Smooth muscle cell (in vitro differentiated cells): ENCODE results near the gene PTPRB. TPM values are rescaled to one million over a fixed set of nuclear protein-coding genes. Genes with fewer than 3 reads are reported as not detected.

Source experiments
- DNase-seq: peaks from one replicate; lab custom pipeline; 2025; ENCODE audit not compliant: unreplicated experiment; lab: John Stamatoyannopoulos, UW
- H2AFZ ChIP-seq: fragments of 200-600 bp; sonication (generic); 2 replicates; pipeline ENCODE4 v1.6.0; 2016; ENCODE audit warnings: antibody characterized with exemption, low read depth, mild to moderate bottlenecking
- H3F3A ChIP-seq: fragments of 200-600 bp; sonication (generic); 2 replicates; pipeline ENCODE4 v1.6.0; 2017; ENCODE audit warnings: antibody characterized with exemption, low read depth
- H3K27ac ChIP-seq: fragments of 200-600 bp; sonication (generic); 2 replicates; pipeline ENCODE4 v1.5.1; 2016; ENCODE audit warnings: low read depth, mild to moderate bottlenecking
- H3K27me3 ChIP-seq: fragments of 200-600 bp; sonication (generic); 2 replicates; pipeline ENCODE4 v1.6.1; 2016; ENCODE audit warnings: low read depth, mild to moderate bottlenecking
- H3K36me3 ChIP-seq: fragments of 200-600 bp; sonication (generic); 2 replicates; pipeline ENCODE4 v1.5.1; 2016; ENCODE audit warnings: low read depth
- H3K4me1 ChIP-seq: fragments of 200-600 bp; sonication (generic); 2 replicates; pipeline ENCODE4 v1.5.1; 2016; ENCODE audit warnings: low read depth
- H3K4me2 ChIP-seq: fragments of 200-600 bp; sonication (generic); 2 replicates; pipeline ENCODE4 v1.6.0; 2016; ENCODE audit warnings: mild to moderate bottlenecking
- H3K4me3 ChIP-seq: fragments of 200-600 bp; sonication (generic); 2 replicates; pipeline ENCODE4 v1.5.1; 2016; ENCODE audit warnings: mild to moderate bottlenecking
- H3K79me2 ChIP-seq: fragments of 200-600 bp; sonication (generic); 2 replicates; pipeline ENCODE4 v1.6.0; 2016; ENCODE audit warnings: low read depth, mild to moderate bottlenecking
- H3K9ac ChIP-seq: fragments of 200-600 bp; sonication (generic); 2 replicates; pipeline ENCODE4 v1.6.0; 2016; ENCODE audit warnings: low read depth
- H3K9me3 ChIP-seq: fragments of 200-600 bp; sonication (generic); replicated peaks from 2 replicates; pipeline ENCODE4 v1.5.1; 2016; ENCODE audit warnings: low read depth
- H4K20me1 ChIP-seq: fragments of 200-600 bp; sonication (generic); 2 replicates; pipeline ENCODE4 v1.6.0; 2016; ENCODE audit warnings: low read depth
- CTCF ChIP-seq: fragments of 200-600 bp; sonication (generic); IDR thresholded peaks from 2 replicates; pipeline ENCODE4 v1.5.1; 2017; ENCODE audit warnings: borderline replicate concordance, mild to moderate bottlenecking, antibody characterized with exemption; ENCODE audit not compliant: insufficient read depth, poor library complexity, severe bottlenecking
- WGBS: methylation state at CpG from one replicate; pipeline ENCODE4 v1.1.7; 2016; ENCODE audit warnings: low lambda C conversion rate; 5-methylcytosine and 5-hydroxymethylcytosine counted together
- polyA plus RNA-seq: library from polyadenylated mRNA; unstranded; fragments of >200 nt; fragmentation: Nextera tagmentation; extraction: Ambion mirVana; gene quantifications from 2 replicates; pipeline ENCODE4 v1.2.1, GENCODE V29; 2016
- total RNA-seq: library from RNA; depleted of rRNA; stranded (reverse); fragments of >200 nt; gene quantifications from 2 replicates; pipeline ENCODE4 v1.2.3, GENCODE V29; 2014

The PTPRB gene
- total and polyA plus RNA-seq, 2 experiments from 2014 or later: 0.56 to 7.3 TPM

DNA sequence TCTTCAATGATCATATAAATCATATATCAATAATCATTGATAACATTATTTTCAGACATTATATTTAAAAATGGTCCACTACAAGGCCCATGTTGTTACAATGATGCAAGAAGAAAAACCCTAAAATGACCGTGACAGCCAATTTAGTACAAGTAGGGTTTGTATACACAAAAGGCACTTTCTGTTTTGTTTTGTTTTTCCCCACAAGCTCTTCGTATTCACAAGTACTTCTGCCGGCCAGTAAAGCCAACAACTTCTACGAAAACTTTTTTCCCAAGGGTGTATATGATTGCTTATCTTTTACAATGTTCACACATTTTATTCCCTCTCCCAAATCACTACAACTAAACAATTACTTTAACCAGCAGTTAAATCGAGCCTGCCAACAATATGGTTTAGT is 9.6 kb downstream of the PTPRB start:
- Histone ChIP-seq H2AFZ (no peak overlapping the region), H3K4me2 (no peak overlapping the region), H3F3A (no peaks in the 10 kb centered on the region), H3K9ac (no peak overlapping the region), H3K27ac (no peak overlapping the region), H3K27me3 (no peaks in the 10 kb centered on the region), H3K79me2 (no peaks in the 10 kb centered on the region), H3K36me3 (no peaks in the 10 kb centered on the region), H3K4me3 (no peak overlapping the region), H3K4me1 (no peaks in the 10 kb centered on the region), H4K20me1 (no peaks in the 10 kb centered on the region), H3K9me3 (no peaks in the 10 kb centered on the region)
- WGBS: 82% methylated on average over 5 of the region's 5 CpGs
- no peak for TF ChIP-seq CTCF
- no peak for DNase-seq

- no peaks in the 10 kb centered on the region for H3K4me1 ChIP-seq
- H3K27ac ChIP-seq: no peak overlapping the region
- no peak overlapping the region for H2AFZ ChIP-seq
- no peaks in the 10 kb centered on the region for H3K36me3 ChIP-seq
- no peaks in the 10 kb centered on the region for H3K9me3 ChIP-seq
- 93% methylated on average over 3 of the region's 3 CpGs for WGBS
- no peaks in the 10 kb centered on the region for H3K79me2 ChIP-seq
- H4K20me1 ChIP-seq: no peaks in the 10 kb centered on the region
- DNase-seq: no peak
- no peak overlapping the region for H3K4me2 ChIP-seq
- H3K4me3 ChIP-seq: no peak overlapping the region
- no peaks in the 10 kb centered on the region for H3F3A ChIP-seq
- no peak for TF ChIP-seq CTCF
- H3K9ac ChIP-seq: no peak overlapping the region
- H3K27me3 ChIP-seq: no peaks in the 10 kb centered on the region
Observed at GRCh38 chr12:70626180-70626579, 11.0 kb downstream of the PTPRB start.

DNA sequence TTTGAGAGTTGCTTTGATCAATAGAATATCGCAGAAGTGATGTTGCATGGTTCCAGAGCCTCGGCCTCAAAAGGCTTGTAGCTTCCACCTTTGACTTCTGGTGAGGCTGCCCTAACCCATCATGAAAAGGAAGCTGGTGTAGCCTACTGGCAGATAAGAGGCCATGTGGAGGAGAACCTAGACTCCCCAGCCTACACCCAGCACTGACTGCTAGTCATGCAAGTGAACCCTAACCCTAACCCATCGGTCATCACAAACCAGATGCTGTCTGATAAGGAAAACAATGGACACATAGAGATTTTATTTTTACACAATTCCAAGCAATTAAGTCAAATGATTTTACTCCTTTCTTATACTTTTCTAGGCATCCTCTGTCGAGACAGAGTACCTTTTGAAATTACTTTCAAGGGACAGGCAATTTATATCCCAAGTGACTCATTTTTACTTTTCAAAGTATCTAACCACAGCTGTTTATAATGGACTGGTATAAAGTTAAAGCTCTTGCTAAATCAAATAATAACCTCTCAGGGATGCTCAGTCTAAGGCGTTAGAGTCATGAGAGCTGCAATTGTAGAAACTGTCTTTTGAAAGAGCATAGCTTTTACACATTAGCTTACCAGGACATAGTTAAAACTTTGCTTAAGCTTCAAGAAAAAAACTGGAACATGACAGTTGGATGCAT is 17.6 kb downstream of the PTPRB start:
- Histone ChIP-seq H3F3A (no peaks in the 10 kb centered on the region), H3K4me2 (no peak overlapping the region), H3K36me3 (no peaks in the 10 kb centered on the region), H3K9ac (no peak overlapping the region), H3K79me2 (no peaks in the 10 kb centered on the region), H3K9me3 (no peaks in the 10 kb centered on the region), H3K27ac (no peak overlapping the region), H4K20me1 (no peaks in the 10 kb centered on the region), H2AFZ (no peak overlapping the region), H3K4me1 (no peaks in the 10 kb centered on the region), H3K4me3 (no peak overlapping the region), H3K27me3 (no peaks in the 10 kb centered on the region)
- no peak for DNase-seq
- TF ChIP-seq CTCF: no peak
- WGBS: 92% methylated on average over 5 of the region's 5 CpGs

- Histone ChIP-seq H3K4me2 (no peak overlapping the region), H3K4me1 (no peaks in the 10 kb centered on the region), H2AFZ (no peak overlapping the region), H3K9ac (no peak overlapping the region), H3K4me3 (no peak overlapping the region), H3K27ac (no peak overlapping the region), H3F3A (no peaks in the 10 kb centered on the region), H3K9me3 (no peaks in the 10 kb centered on the region), H3K36me3 (no peaks in the 10 kb centered on the region), H3K27me3 (no peaks in the 10 kb centered on the region), H4K20me1 (no peaks in the 10 kb centered on the region), H3K79me2 (no peaks in the 10 kb centered on the region)
- DNase-seq: no peak
- 93% methylated on average over 4 of the region's 4 CpGs for WGBS
- TF ChIP-seq CTCF: no peak
Observed at GRCh38 chr12:70618371-70618770, 18.9 kb downstream of the PTPRB start.
